CD8-positive, alpha-beta memory T cell (primary cell): Measurements from ENCODE around the gene ADD1. TPM values are rescaled to one million over a fixed set of nuclear protein-coding genes. Genes with fewer than 3 reads are reported as not detected.

ENCODE experiments used
- CTCF ChIA-PET: fragments of 350-600 bp; sonication (Branson Sonifier 250); formaldehyde crosslinking; loops from one replicate; lab custom pipeline; 2021; ENCODE audit warnings: antibody characterized with exemption; lab: Charles Lee
- POLR2A ChIA-PET: fragments of 350-600 bp; sonication (Branson Sonifier 250); formaldehyde crosslinking; loops from one replicate; lab custom pipeline; 2021; ENCODE audit warnings: antibody characterized with exemption; lab: Charles Lee
- DNase-seq, 5 donors: peaks; one replicate each; pipeline versions ENCODE4 v3.0.0 to v3.0.0-alpha.2; 2020 to 2022; ENCODE audit warnings: mixed read lengths in 1 of 5
- H3K27ac ChIP-seq: one replicate; pipeline ENCODE4 v1.7.0; 2013; ENCODE audit warnings: low read depth, mild to moderate bottlenecking, low read length, moderate library complexity
- H3K27me3 ChIP-seq: 2 replicates; pipeline ENCODE4 v1.7.0; 2013; ENCODE audit warnings: low read length, mild to moderate bottlenecking; ENCODE audit not compliant: insufficient read depth, poor library complexity, severe bottlenecking
- H3K36me3 ChIP-seq: 2 replicates; pipeline ENCODE4 v1.7.0; 2013; ENCODE audit warnings: mild to moderate bottlenecking, low read length, moderate library complexity; ENCODE audit not compliant: insufficient read depth
- H3K4me1 ChIP-seq: 2 replicates; pipeline ENCODE4 v1.7.0; 2013; ENCODE audit warnings: mild to moderate bottlenecking, low read length, moderate library complexity; ENCODE audit not compliant: insufficient read depth
- H3K4me3 ChIP-seq: 2 replicates; pipeline ENCODE4 v1.7.0; 2013; ENCODE audit warnings: mild to moderate bottlenecking, low read length
- H3K9me3 ChIP-seq: 2 replicates; pipeline ENCODE4 v1.7.0; 2013; ENCODE audit warnings: mild to moderate bottlenecking, low read length
- H3K27ac Mint-ChIP-seq, 8 donors: one replicate each; pipeline ENCODE4 v1.8.0; 2020 to 2021; ENCODE audit warnings: mixed read lengths in 8 of 8, mild to moderate bottlenecking in 6 of 8, inconsistent platforms in 3 of 8, moderate library complexity in 3 of 8
- H3K27me3 Mint-ChIP-seq, 2 donors: one replicate each; pipeline ENCODE4 v1.8.0; 2020 to 2021; ENCODE audit warnings: mixed read lengths in 2 of 2, mild to moderate bottlenecking in 1 of 2, moderate library complexity in 1 of 2
- H3K36me3 Mint-ChIP-seq, 3 donors: one replicate each; pipeline ENCODE4 v1.8.0; 2020 to 2021; ENCODE audit warnings: mixed read lengths in 3 of 3, inconsistent platforms in 1 of 3, mild to moderate bottlenecking in 1 of 3
- H3K4me1 Mint-ChIP-seq, 3 donors: one replicate each; pipeline ENCODE4 v1.8.0; 2020 to 2021; ENCODE audit warnings: mixed read lengths in 3 of 3, inconsistent platforms in 1 of 3, mild to moderate bottlenecking in 1 of 3
- H3K4me3 Mint-ChIP-seq, 7 donors: one replicate each; pipeline ENCODE4 v1.8.0; 2020 to 2021; ENCODE audit warnings: mixed read lengths in 7 of 7, mild to moderate bottlenecking in 6 of 7, moderate library complexity in 4 of 7, inconsistent platforms in 2 of 7
- H3K9me3 Mint-ChIP-seq, 5 donors: one replicate each; pipeline ENCODE4 v1.8.0; 2020 to 2022; ENCODE audit warnings: mixed read lengths in 5 of 5, mild to moderate bottlenecking in 3 of 5, moderate library complexity in 2 of 5, inconsistent platforms in 1 of 5
- polyA plus RNA-seq: library from polyadenylated mRNA; unstranded; fragments of 300-500 nt; fragmentation: Illumina TruSeq; gene quantifications from one replicate; pipeline ENCODE4 v1.2.3, GENCODE V29; 2021
- total RNA-seq, 2 experiments: library from RNA; stranded (reverse); gene quantifications; one replicate each; pipeline ENCODE4 v1.2.3, GENCODE V29; 2021

ADD1 gene
- total and polyA plus RNA-seq, 3 experiments from 2014 or later, result 185 to 217 (median 192) TPM

DNA sequence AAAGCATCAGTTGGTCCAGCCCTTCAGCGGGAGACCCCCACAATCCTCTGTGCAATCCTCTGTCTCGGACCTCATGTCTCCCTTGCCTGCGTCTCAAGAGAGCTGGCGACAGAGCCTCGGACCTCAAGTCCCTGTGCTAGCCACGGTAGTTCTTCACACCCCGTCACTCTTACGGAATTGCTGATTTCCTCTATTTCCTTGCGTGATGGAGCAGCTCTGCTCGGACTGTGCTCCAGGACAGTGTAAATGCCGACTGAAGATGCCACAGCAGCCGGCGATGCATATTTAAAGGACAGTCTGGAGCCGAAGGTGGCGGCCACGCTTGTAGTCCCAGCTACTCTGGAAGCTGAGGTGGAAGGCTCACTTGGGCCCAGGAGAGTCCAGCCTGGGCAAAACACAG is 121.6 kb downstream of the ADD1 start:
- H3K36me3 ChIP-seq, result no peaks in the 10 kb centered on the region
- Mint-ChIP-seq H3K4me1 (peaks cover 19 to 26% (median 21%) of the 10 kb centered on the region in 3 donors), H3K9me3 (no peaks in the 10 kb centered on the region), H3K36me3 (peaks cover 0 to 8% (median 2%) of the 10 kb centered on the region in 3 donors), H3K4me3 (peak overlapping the region; percentile 32 to 92 (median 88)), H3K27me3 (no peaks in the 10 kb centered on the region), H3K27ac (peak overlapping the region in 1 of 8 donors; percentile 66)
- H3K27ac ChIP-seq, result no peak overlapping the region
- POLR2A ChIA-PET, result interaction anchor here (0.6 kb wide), 1 partner anchor 10 kb away, joined by 3 read pairs; no protein-coding TSS in a partner anchor
- H3K9me3 ChIP-seq, result no peaks in the 10 kb centered on the region
- H3K27me3 ChIP-seq, result no peaks in the 10 kb centered on the region
- CTCF ChIA-PET, result interaction anchor here (1.0 to 1.6 kb wide), 3 partner anchors 8 to 14 kb away, joined by 3 to 4 read pairs (median 3); no protein-coding TSS in a partner anchor
- H3K4me1 ChIP-seq, result peaks cover 23% of the 10 kb centered on the region
- H3K4me3 ChIP-seq, result no peak overlapping the region
- no peak for DNase-seq

- H3K4me1 ChIP-seq, result peaks cover 8% of the 10 kb centered on the region
- H3K27ac Mint-ChIP-seq, result no peak overlapping the region
- CTCF ChIA-PET, result interaction anchor here (0.8 kb wide), 1 partner anchor 104 kb away, joined by 3 read pairs; no protein-coding TSS in a partner anchor
- H3K27me3 ChIP-seq, result no peaks in the 10 kb centered on the region
- H3K4me3 ChIP-seq, result no peak overlapping the region
- no peaks in the 10 kb centered on the region for H3K9me3 Mint-ChIP-seq
- POLR2A ChIA-PET, result no interaction called here
- no peaks in the 10 kb centered on the region for H3K36me3 ChIP-seq
- H3K9me3 ChIP-seq, result no peaks in the 10 kb centered on the region
- H3K27ac ChIP-seq, result no peak overlapping the region
- peak overlapping the region in 1 of 7 donors; percentile 55 for H3K4me3 Mint-ChIP-seq
- DNase-seq, result no peak
- H3K36me3 Mint-ChIP-seq, result peaks cover 0 to 1% (median 0%) of the 10 kb centered on the region in 3 donors
- peaks cover 4 to 9% (median 6%) of the 10 kb centered on the region in 3 donors for H3K4me1 Mint-ChIP-seq
- H3K27me3 Mint-ChIP-seq, result peaks cover 0 to 2% of the 10 kb centered on the region in 2 donors
These were observed 124.7 kb downstream of the ADD1 start for GRCh38 chr4:2968381-2968780.

DNA sequence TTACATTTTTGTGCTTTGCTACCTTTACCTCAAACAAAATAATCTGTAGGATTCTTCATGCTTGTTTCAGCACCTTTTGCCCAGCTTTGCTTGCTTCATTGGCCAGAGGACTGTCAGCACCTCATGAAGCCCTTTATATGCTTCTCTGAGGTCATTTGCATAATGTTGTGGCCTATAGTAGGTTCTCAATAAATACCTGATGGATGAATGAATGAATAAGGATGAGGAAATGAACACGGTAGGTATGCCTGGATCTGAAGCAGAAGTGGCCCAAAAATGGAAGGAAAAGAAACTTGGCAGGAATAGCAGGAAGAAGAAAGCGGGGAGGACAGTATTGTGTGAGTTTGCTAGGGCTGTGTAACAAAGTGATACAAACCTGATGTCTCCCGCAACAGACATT is 127.6 kb downstream of the ADD1 start:
- H3K4me1 Mint-ChIP-seq, result no peaks in the 10 kb centered on the region
- DNase-seq, result no peak
- Histone ChIP-seq H3K9me3 (no peaks in the 10 kb centered on the region), H3K36me3 (no peaks in the 10 kb centered on the region), H3K4me1 (no peaks in the 10 kb centered on the region), H3K4me3 (no peak overlapping the region), H3K27me3 (no peaks in the 10 kb centered on the region), H3K27ac (no peak overlapping the region)
- no peak overlapping the region for H3K4me3 Mint-ChIP-seq
- no peaks in the 10 kb centered on the region for H3K36me3 Mint-ChIP-seq
- peaks cover 0 to 2% of the 10 kb centered on the region in 2 donors for H3K27me3 Mint-ChIP-seq
- H3K9me3 Mint-ChIP-seq, result no peaks in the 10 kb centered on the region
- ChIA-PET POLR2A (no interaction called here), CTCF (interaction anchor here (1.1 kb wide), 1 partner anchor 9 kb away, joined by 4 read pairs; no protein-coding TSS in a partner anchor)
- no peak overlapping the region for H3K27ac Mint-ChIP-seq

DNA sequence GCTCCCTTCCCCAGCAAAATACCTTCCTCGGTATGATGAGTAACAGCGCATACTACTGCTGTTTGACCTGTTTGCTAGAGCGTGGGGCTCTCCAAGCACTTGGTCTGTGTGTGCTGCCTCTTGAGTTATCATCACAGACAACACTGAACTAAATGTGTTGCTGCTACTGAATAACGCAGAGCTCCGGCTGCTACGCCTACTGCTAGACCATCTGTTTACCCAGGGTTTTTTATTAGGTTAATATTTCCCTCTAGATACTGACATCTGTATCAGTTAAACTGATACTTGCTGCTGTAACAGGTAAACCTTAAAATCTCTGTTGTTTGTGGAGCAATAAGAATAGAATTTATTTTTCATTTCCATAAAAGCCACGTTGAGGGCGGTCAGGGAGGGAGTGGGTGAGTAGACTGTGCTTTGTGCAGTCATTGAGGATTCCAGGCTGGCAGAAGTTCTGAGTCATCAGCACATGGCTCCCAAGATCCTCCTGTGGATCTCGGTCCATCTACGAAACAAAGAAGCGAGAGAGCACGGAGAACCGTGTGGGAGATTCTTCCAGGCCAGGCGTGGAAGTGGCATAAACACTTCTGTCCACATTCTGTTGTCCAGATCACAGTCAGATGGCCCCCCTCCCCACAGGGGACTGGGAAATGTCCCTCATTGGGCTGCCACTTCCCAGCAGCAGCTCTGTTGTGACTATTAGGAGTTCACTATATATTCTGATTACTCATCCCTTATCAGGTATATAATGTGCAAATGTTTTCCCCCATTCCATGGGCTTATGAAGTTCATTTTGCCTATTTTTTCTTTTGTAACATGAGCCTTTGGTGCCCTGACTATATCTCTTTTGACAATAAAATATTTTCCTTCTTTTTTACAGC is 133.8 kb downstream of the ADD1 start:
- H3K27ac Mint-ChIP-seq, result no peak overlapping the region
- CTCF ChIA-PET, result interaction anchor here (0.7 to 2.2 kb wide), 15 partner anchors 14 to 226 kb away, joined by 3 to 12 read pairs (median 3); partner anchors contain the start of genes GRK4 and NOP14
- Histone ChIP-seq H3K27me3 (no peaks in the 10 kb centered on the region), H3K27ac (no peak overlapping the region), H3K4me3 (no peak overlapping the region), H3K4me1 (peaks cover 5% of the 10 kb centered on the region), H3K36me3 (no peaks in the 10 kb centered on the region), H3K9me3 (no peaks in the 10 kb centered on the region)
- H3K4me1 Mint-ChIP-seq, result peaks cover 0 to 4% (median 0%) of the 10 kb centered on the region in 3 donors
- POLR2A ChIA-PET, result interaction anchor here (1.4 kb wide), 1 partner anchor 14 kb away, joined by 4 read pairs; the partner anchor contains the start of genes GRK4 and NOP14
- no peaks in the 10 kb centered on the region for H3K36me3 Mint-ChIP-seq
- H3K4me3 Mint-ChIP-seq, result no peak overlapping the region
- DNase-seq, result no peak
- peaks cover 0 to 3% (median 0%) of the 10 kb centered on the region in 5 donors for H3K9me3 Mint-ChIP-seq
- peaks cover 3 to 4% of the 10 kb centered on the region in 2 donors for H3K27me3 Mint-ChIP-seq

Other genes starting within 250 kb of the ADD1 start
- gene TNIP2, start 87.5 kb upstream of the ADD1 start, total RNA-seq, result 10 to 100 TPM; 87.7 to 92.3 TPM
- gene TNIP2, start 87.5 kb upstream of the ADD1 start, polyA plus RNA-seq, result 57.4 TPM
- 10 to 100 TPM; 68.8 to 75.4 TPM for gene SH3BP2, start 50.8 kb upstream of the ADD1 start, total RNA-seq
- gene SH3BP2, start 50.8 kb upstream of the ADD1 start, polyA plus RNA-seq, result 35.7 TPM
- 100 to 1,000 TPM; 156 to 165 TPM for gene NOP14, start 119.6 kb downstream of the ADD1 start, total RNA-seq
- gene NOP14, start 119.6 kb downstream of the ADD1 start, polyA plus RNA-seq, result 26.5 TPM
- 1 to 10 TPM; 5.4 to 7.7 TPM for gene GRK4, start 119.7 kb downstream of the ADD1 start, total RNA-seq
- 2.5 TPM for gene GRK4, start 119.7 kb downstream of the ADD1 start, polyA plus RNA-seq
- gene HTT-AS, start 230.7 kb downstream of the ADD1 start, total RNA-seq, result not detected
- gene HTT-AS, start 230.7 kb downstream of the ADD1 start, polyA plus RNA-seq, result not detected
- gene HTT, start 230.8 kb downstream of the ADD1 start, total RNA-seq, result 10 to 100 TPM; 54.7 to 58.6 TPM
- gene HTT, start 230.8 kb downstream of the ADD1 start, polyA plus RNA-seq, result 5.1 TPM